GM12891 (cell line): Measurements from ENCODE around the gene KRTAP12-3.

Experiments used
- POLR2A ChIP-seq: IDR thresholded peaks from 2 replicates; pipeline ENCODE4 v1.6.1; 2011; ENCODE audit warnings: low read depth, low read length, control low read depth
- POLR2AphosphoS5 ChIP-seq: IDR thresholded peaks from 2 replicates; pipeline ENCODE4 v1.6.1; 2011; ENCODE audit warnings: low read depth, low read length, control low read depth
- POU2F2 ChIP-seq: IDR thresholded peaks from 2 replicates; pipeline ENCODE4 v1.6.1; 2011; ENCODE audit warnings: low read depth, mild to moderate bottlenecking, control low read depth, low read length, moderate library complexity
- SPI1 ChIP-seq: IDR thresholded peaks from 2 replicates; pipeline ENCODE4 v1.6.1; 2011; ENCODE audit warnings: low read depth, low read length, control low read depth
- TAF1 ChIP-seq: IDR thresholded peaks from 2 replicates; pipeline ENCODE4 v1.6.1; 2011; ENCODE audit warnings: low read depth, low read length, control low read depth

- TF ChIP-seq POLR2A (no peak), POLR2AphosphoS5 (no peak), TAF1 (no peak), POU2F2 (no peak), SPI1 (no peak)
Observed at GRCh38 chr21:44650265-44650972, 7.3 kb upstream of the KRTAP12-3 start.
